Parathyroid adenoma (tissue), 2 donors: ENCODE results near the gene SLC38A8.

Experiments
- H2AFZ ChIP-seq: fragments of 300-600 bp; sonication (generic); one replicate; pipeline ENCODE4 v1.7.0; 2017; ENCODE audit warnings: antibody characterized with exemption, mild to moderate bottlenecking
- H3K27ac ChIP-seq: fragments of 300-600 bp; sonication (generic); one replicate; pipeline ENCODE4 v1.7.0; 2017
- H3K27me3 ChIP-seq: fragments of 300-600 bp; sonication (generic); one replicate; pipeline ENCODE4 v1.7.0; 2017; ENCODE audit warnings: low read length; ENCODE audit not compliant: control insufficient read depth, insufficient read depth
- H3K36me3 ChIP-seq: fragments of 300-600 bp; sonication (generic); one replicate; pipeline ENCODE4 v1.7.0; 2017; ENCODE audit warnings: low read length; ENCODE audit not compliant: control insufficient read depth, insufficient read depth
- H3K4me1 ChIP-seq: fragments of 300-600 bp; sonication (generic); one replicate; pipeline ENCODE4 v1.7.0; 2017; ENCODE audit warnings: control low read depth
- H3K4me2 ChIP-seq: fragments of 300-600 bp; sonication (generic); one replicate; pipeline ENCODE4 v1.7.0; 2017; ENCODE audit warnings: low read length
- H3K4me3 ChIP-seq: fragments of 300-600 bp; sonication (generic); one replicate; pipeline ENCODE4 v1.7.0; 2017; ENCODE audit warnings: low read depth, low read length
- H3K79me2 ChIP-seq: fragments of 300-600 bp; sonication (generic); one replicate; pipeline ENCODE4 v1.7.0; 2017; ENCODE audit warnings: control low read depth
- H3K9ac ChIP-seq: fragments of 300-600 bp; sonication (generic); one replicate; pipeline ENCODE4 v1.7.0; 2017; ENCODE audit warnings: mild to moderate bottlenecking
- H3K9me3 ChIP-seq: fragments of 300-600 bp; sonication (generic); one replicate; pipeline ENCODE4 v1.7.0; 2017; ENCODE audit warnings: low read length; ENCODE audit not compliant: control insufficient read depth
- TF ChIP-seq, protein P1 (sequence below): fragments of 300-600 bp; sonication (generic); IDR thresholded peaks from one replicate; pipeline ENCODE4 v1.7.0; 2017; ENCODE audit warnings: antibody characterized with exemption, mild to moderate bottlenecking
- donor health status: primary hyperparathyroidism.

Gene SLC38A8

DNA sequence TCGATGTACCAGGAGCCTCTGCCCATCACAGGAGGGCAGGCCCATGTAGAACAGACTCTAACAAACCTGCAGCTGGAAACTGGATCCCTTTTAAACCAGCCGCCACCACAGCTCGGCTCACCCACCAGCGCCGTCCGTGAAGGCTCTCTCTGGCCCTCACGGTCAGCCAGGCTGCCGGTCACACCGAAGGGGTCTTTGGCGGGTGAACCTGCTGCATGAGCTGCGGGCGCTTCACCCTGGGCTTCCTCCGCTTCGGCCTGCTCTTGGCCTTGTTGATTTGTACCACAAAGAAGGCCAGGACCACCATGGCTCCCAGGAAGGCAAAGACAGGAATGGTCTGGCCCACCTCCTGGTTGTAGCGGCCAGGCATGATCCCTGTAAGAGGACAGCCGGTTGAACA, 11.7 kb upstream of the SLC38A8 start:
- H3K36me3 ChIP-seq = no peaks in the 10 kb centered on the region
- H3K9ac ChIP-seq = no peak overlapping the region
- no peaks in the 10 kb centered on the region for H3K27me3 ChIP-seq
- no peak overlapping the region for H2AFZ ChIP-seq
- no peak overlapping the region for H3K4me3 ChIP-seq
- H3K79me2 ChIP-seq = peaks cover 8% of the 10 kb centered on the region
- peaks cover 17% of the 10 kb centered on the region for H3K4me1 ChIP-seq
- no peak overlapping the region for H3K27ac ChIP-seq
- no peaks in the 10 kb centered on the region for H3K9me3 ChIP-seq
- TF ChIP-seq, protein P1, sequence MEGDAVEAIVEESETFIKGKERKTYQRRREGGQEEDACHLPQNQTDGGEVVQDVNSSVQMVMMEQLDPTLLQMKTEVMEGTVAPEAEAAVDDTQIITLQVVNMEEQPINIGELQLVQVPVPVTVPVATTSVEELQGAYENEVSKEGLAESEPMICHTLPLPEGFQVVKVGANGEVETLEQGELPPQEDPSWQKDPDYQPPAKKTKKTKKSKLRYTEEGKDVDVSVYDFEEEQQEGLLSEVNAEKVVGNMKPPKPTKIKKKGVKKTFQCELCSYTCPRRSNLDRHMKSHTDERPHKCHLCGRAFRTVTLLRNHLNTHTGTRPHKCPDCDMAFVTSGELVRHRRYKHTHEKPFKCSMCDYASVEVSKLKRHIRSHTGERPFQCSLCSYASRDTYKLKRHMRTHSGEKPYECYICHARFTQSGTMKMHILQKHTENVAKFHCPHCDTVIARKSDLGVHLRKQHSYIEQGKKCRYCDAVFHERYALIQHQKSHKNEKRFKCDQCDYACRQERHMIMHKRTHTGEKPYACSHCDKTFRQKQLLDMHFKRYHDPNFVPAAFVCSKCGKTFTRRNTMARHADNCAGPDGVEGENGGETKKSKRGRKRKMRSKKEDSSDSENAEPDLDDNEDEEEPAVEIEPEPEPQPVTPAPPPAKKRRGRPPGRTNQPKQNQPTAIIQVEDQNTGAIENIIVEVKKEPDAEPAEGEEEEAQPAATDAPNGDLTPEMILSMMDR = no peak
- H3K4me2 ChIP-seq = no peak overlapping the region

DNA sequence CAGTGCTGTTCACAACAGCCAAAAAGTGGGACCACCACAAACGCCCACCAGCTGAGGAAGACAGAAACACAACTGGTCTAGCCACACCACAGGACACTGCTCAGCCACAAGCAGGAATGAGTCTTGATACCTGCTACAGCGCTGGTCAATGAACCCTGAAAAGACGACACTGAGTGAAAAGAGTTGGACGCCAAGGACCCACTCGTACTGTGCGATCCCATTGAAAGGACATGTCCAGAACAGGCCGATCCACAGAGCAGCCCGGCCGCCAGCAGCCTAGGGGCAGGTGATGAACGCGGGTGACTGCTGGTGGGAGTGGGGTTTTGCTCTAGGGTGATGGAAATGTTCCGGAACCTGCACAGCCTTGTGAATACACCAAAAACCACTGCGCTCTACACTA, 10.6 kb upstream of the SLC38A8 start:
- no peaks in the 10 kb centered on the region for H3K36me3 ChIP-seq
- H3K4me3 ChIP-seq = no peak overlapping the region
- no peak overlapping the region for H2AFZ ChIP-seq
- TF ChIP-seq, protein P1 = no peak
- peaks cover 8% of the 10 kb centered on the region for H3K79me2 ChIP-seq
- H3K9me3 ChIP-seq = no peaks in the 10 kb centered on the region
- H3K4me1 ChIP-seq = peaks cover 17% of the 10 kb centered on the region
- no peaks in the 10 kb centered on the region for H3K27me3 ChIP-seq
- H3K9ac ChIP-seq = no peak overlapping the region
- H3K4me2 ChIP-seq = no peak overlapping the region
- no peak overlapping the region for H3K27ac ChIP-seq

DNA sequence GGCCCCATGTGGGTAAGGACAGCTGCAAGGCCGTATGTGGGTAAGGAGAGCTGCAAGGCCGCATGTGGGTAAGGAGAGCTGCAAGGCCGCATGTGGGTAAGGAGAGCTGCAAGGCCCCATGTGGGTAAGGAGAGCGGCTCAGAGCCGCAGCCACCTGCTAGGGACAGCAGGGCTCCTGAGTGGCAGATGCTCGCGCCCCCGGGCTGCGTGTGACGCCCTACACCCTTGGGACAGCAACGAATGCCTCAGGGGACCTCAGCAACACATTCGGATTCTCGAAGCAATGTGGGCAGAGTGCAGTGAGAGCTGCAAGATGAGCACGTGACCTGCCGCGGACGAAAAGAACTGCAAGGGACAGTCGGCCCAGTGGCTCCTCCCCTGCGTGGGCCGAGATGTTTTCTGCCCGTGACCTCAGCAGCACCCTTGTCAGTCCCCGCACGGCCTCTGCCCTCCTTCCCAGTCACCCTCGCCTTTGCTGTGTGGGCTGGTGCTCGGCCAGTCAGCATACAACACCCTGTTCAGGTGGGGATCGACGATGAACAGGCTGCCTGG, 9.6 kb upstream of the SLC38A8 start:
- Histone ChIP-seq H3K4me2 (no peak overlapping the region), H3K27ac (peak overlapping the region; percentile 16), H3K27me3 (no peaks in the 10 kb centered on the region), H3K9ac (no peak overlapping the region), H3K79me2 (peaks cover 4% of the 10 kb centered on the region), H3K36me3 (no peaks in the 10 kb centered on the region), H3K4me1 (peaks cover 17% of the 10 kb centered on the region), H3K9me3 (no peaks in the 10 kb centered on the region), H2AFZ (no peak overlapping the region), H3K4me3 (no peak overlapping the region)
- TF ChIP-seq, protein P1 = no peak

DNA sequence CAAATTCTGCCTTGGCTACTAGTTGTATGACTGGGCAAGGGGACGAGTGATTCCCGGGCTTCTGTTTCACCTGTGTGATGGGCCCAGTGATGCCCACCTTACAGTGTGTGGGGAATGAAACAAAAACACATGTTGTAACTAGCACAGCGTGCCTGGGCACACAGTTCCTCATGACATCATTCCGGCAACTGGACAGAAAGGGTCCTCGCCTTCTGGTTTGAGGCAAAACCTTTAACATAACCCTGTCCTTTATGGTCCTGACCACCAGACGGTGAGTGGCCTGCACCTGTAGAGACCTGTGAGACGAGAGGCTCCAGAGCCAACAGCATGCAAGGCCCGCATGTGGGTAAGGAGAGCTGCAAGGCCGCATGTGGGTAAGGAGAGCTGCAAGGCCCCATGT, 7.7 kb upstream of the SLC38A8 start:
- Histone ChIP-seq H2AFZ (no peak overlapping the region), H3K4me1 (peaks cover 17% of the 10 kb centered on the region), H3K9ac (no peak overlapping the region), H3K4me3 (no peak overlapping the region), H3K36me3 (no peaks in the 10 kb centered on the region), H3K79me2 (peaks cover 3% of the 10 kb centered on the region), H3K4me2 (no peak overlapping the region), H3K27me3 (no peaks in the 10 kb centered on the region), H3K27ac (peak overlapping the region; percentile 76), H3K9me3 (no peaks in the 10 kb centered on the region)
- TF ChIP-seq, protein P1 = no peak

DNA sequence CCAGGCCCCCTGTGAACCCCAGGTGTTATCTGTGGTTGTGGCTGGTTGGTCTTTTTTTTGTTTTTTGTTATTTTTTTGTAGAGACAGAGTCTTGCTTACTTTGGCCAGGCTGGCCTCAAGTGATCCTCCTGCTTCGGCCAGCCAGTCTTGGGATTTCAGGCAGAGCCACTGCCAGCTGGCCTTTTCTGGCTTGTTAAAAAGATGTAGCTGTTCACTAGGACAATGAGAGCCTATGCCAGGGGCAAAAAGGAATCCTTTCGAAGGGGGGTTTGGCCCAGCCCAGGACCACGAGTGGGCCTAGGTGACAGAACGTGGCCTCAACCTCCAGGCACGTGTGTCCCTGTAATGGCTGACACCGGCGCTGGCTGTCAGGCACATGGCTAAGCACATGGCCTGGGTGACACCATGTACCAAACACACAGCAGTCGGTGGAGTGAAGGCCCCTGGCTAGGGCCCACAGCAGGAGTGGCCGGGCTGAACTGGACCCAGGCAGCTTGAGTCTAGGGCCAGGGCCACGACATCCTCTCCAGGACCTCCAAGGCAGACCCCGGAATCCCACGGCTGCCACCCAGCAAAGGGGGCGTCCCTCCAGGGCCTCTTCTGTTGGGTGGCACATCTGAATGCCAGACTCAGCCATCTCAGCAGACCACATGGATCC, 6.9 kb upstream of the SLC38A8 start:
- H3K27ac ChIP-seq = peak overlapping the region; percentile 76
- no peak overlapping the region for H3K4me2 ChIP-seq
- no peak overlapping the region for H3K4me3 ChIP-seq
- no peaks in the 10 kb centered on the region for H3K36me3 ChIP-seq
- no peak overlapping the region for H3K9ac ChIP-seq
- H3K79me2 ChIP-seq = no peaks in the 10 kb centered on the region
- no peak overlapping the region for H2AFZ ChIP-seq
- no peaks in the 10 kb centered on the region for H3K27me3 ChIP-seq
- H3K9me3 ChIP-seq = no peaks in the 10 kb centered on the region
- peaks cover 17% of the 10 kb centered on the region for H3K4me1 ChIP-seq
- TF ChIP-seq, protein P1 = no peak
